MM.1S (cell line): ENCODE data around the gene LAMB2.

ENCODE experiments used
- DNase-seq: peaks from one replicate; pipeline ENCODE4 v3.0.0-alpha.2; 2015
- H2AFZ ChIP-seq: fragments of 300-600 bp; sonication (generic); 2 replicates; pipeline ENCODE4 v1.6.0; 2016; ENCODE audit warnings: antibody characterized with exemption, low read length
- H3F3A ChIP-seq: fragments of 300-600 bp; sonication (generic); 2 replicates; pipeline ENCODE4 v1.6.1; 2016; ENCODE audit warnings: mild to moderate bottlenecking, antibody characterized with exemption, low read length, moderate library complexity, mixed read lengths; ENCODE audit not compliant: insufficient read depth
- H3K27ac ChIP-seq: fragments of 300-600 bp; sonication (generic); 2 replicates; pipeline ENCODE4 v1.5.1; 2016; ENCODE audit warnings: mild to moderate bottlenecking, low read length
- H3K27me3 ChIP-seq: fragments of 300-600 bp; sonication (generic); replicated peaks from 2 replicates; pipeline ENCODE4 v1.6.0; 2016; ENCODE audit warnings: low read length; ENCODE audit not compliant: insufficient read depth
- H3K36me3 ChIP-seq: fragments of 300-600 bp; sonication (generic); replicated peaks from 2 replicates; pipeline ENCODE4 v1.6.1; 2016; ENCODE audit warnings: mild to moderate bottlenecking, low read length, mixed read lengths; ENCODE audit not compliant: insufficient read depth
- H3K4me1 ChIP-seq: fragments of 300-600 bp; sonication (generic); 2 replicates; pipeline ENCODE4 v1.6.1; 2016; ENCODE audit warnings: low read length, mixed read lengths
- H3K4me2 ChIP-seq: fragments of 300-600 bp; sonication (generic); 2 replicates; pipeline ENCODE4 v1.6.0; 2016; ENCODE audit warnings: low read depth, low read length
- H3K4me3 ChIP-seq: fragments of 300-600 bp; sonication (generic); 2 replicates; pipeline ENCODE4 v1.5.1; 2016; ENCODE audit warnings: low read length, mixed read lengths
- H3K79me2 ChIP-seq: fragments of 300-600 bp; sonication (generic); 2 replicates; pipeline ENCODE4 v1.6.1; 2016; ENCODE audit warnings: mixed run types, low read length, mixed read lengths
- H3K9ac ChIP-seq: fragments of 300-600 bp; sonication (generic); 2 replicates; pipeline ENCODE4 v1.6.1; 2016; ENCODE audit warnings: low read length, mixed read lengths
- H3K9me2 ChIP-seq: fragments of 300-600 bp; sonication (generic); replicated peaks from 2 replicates; pipeline ENCODE4 v1.6.1; 2016; ENCODE audit warnings: mild to moderate bottlenecking, low read length, mixed read lengths; ENCODE audit not compliant: insufficient read depth
- H3K9me3 ChIP-seq: fragments of 300-600 bp; sonication (generic); replicated peaks from 2 replicates; pipeline ENCODE4 v1.6.1; 2016; ENCODE audit warnings: mild to moderate bottlenecking, low read length, mixed read lengths; ENCODE audit not compliant: insufficient read depth
- H4K20me1 ChIP-seq: fragments of 300-600 bp; sonication (generic); 2 replicates; pipeline ENCODE4 v1.6.1; 2016; ENCODE audit warnings: mild to moderate bottlenecking, low read length, moderate library complexity, mixed read lengths; ENCODE audit not compliant: insufficient read depth
- EZH2 ChIP-seq: fragments of 300-600 bp; sonication (generic); optimal IDR thresholded peaks from 2 replicates; pipeline ENCODE3; 2017; ENCODE audit warnings: low read depth, mild to moderate bottlenecking, antibody characterized with exemption, low read length, mixed read lengths
- EZH2phosphoT487 ChIP-seq: fragments of 300-600 bp; sonication (generic); IDR thresholded peaks from 2 replicates; pipeline ENCODE4 v1.6.1; 2018; ENCODE audit warnings: antibody characterized with exemption, low read length
- TF ChIP-seq, protein P1 (sequence below): fragments of 300-600 bp; sonication (generic); IDR thresholded peaks from 2 replicates; pipeline ENCODE4 v1.5.1; 2016; ENCODE audit warnings: antibody characterized with exemption, low read length, mixed read lengths

LAMB2 gene

DNA sequence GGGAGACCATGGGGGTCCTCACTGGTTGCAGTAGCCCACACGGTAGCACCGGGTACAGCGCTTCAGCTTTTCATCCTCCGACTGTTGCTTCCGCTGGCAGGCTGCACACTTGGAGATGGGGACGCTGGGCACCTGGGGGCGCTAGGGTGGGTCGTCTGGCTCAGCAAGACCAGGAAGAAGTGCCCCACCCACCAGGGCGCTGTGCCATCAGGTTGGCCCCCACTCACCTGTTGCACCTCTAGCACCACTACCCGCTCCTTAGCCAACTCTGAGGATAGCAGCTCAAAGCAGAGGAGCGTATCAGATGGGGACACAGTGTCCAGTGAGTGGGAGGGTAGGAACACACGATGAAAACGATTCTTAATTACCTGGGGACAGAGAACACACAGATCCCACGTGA, 20.6 kb downstream of the LAMB2 start:
- TF ChIP-seq, protein P1, sequence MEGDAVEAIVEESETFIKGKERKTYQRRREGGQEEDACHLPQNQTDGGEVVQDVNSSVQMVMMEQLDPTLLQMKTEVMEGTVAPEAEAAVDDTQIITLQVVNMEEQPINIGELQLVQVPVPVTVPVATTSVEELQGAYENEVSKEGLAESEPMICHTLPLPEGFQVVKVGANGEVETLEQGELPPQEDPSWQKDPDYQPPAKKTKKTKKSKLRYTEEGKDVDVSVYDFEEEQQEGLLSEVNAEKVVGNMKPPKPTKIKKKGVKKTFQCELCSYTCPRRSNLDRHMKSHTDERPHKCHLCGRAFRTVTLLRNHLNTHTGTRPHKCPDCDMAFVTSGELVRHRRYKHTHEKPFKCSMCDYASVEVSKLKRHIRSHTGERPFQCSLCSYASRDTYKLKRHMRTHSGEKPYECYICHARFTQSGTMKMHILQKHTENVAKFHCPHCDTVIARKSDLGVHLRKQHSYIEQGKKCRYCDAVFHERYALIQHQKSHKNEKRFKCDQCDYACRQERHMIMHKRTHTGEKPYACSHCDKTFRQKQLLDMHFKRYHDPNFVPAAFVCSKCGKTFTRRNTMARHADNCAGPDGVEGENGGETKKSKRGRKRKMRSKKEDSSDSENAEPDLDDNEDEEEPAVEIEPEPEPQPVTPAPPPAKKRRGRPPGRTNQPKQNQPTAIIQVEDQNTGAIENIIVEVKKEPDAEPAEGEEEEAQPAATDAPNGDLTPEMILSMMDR = no peak
- TF ChIP-seq EZH2 (no peak), EZH2phosphoT487 (no peak)
- Histone ChIP-seq H3K4me2 (no peak overlapping the region), H3K9me2 (no peaks in the 10 kb centered on the region), H3K4me3 (no peak overlapping the region), H3K79me2 (no peaks in the 10 kb centered on the region), H3K9me3 (no peaks in the 10 kb centered on the region), H3F3A (no peaks in the 10 kb centered on the region), H3K9ac (no peak overlapping the region), H3K27me3 (no peaks in the 10 kb centered on the region), H3K36me3 (peaks cover 8% of the 10 kb centered on the region; the same call in 1 of the 2 replicates), H2AFZ (no peak overlapping the region), H3K4me1 (no peaks in the 10 kb centered on the region), H3K27ac (no peak overlapping the region), H4K20me1 (no peaks in the 10 kb centered on the region)
- no peak for DNase-seq

DNA sequence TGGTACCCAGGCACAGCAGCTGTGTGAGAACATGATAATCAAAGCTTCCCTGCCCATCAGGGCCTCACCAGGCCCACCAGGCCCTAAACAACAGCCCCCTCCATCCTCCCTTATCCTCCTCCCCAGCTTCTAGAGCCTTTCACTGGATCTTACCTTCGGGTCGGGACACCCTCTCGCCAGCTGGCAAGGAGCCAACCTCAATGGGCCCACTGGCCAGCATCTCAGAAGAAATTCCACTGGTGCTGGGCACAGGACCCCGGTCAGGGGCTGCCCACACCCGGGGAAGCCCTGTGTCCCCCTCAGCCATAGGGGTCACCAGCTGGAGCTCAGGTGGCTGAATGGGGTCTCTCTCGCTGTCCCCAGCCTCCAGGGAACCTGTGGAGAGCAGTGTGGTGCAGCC, 21.5 kb downstream of the LAMB2 start:
- peaks cover 8% of the 10 kb centered on the region; the same call in 1 of the 2 replicates for H3K36me3 ChIP-seq

DNA sequence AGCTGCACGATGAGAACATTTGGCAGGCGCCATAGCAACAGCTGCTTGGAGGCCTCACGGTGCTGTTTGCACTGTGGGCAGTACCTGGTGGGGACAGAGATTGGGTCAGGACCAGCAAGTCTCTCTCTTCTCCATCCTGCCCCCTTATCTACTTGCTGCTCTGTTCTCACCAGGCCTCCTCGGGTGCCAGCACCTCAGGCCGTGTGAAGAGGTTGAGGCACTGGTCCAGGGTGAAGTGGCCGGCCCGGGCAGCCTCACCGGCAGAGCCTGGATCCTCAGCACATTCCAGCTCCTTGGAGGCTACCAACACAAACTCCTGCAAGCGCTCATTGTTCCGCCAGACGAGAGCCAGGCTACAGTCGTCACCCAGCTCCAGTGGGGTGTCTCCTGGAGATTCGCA, 22.1 kb downstream of the LAMB2 start:
- no peaks in the 10 kb centered on the region for H3K27me3 ChIP-seq
- H3K9me3 ChIP-seq = no peaks in the 10 kb centered on the region
- no peak overlapping the region for H3K27ac ChIP-seq
- no peaks in the 10 kb centered on the region for H3K9me2 ChIP-seq
- peaks cover 8% of the 10 kb centered on the region; the same call in 1 of the 2 replicates for H3K36me3 ChIP-seq
- H3K9ac ChIP-seq = no peak overlapping the region
- no peak overlapping the region for H3K4me3 ChIP-seq
- no peak for TF ChIP-seq EZH2
- no peak overlapping the region for H3K4me2 ChIP-seq
- no peaks in the 10 kb centered on the region for H3K79me2 ChIP-seq
- H2AFZ ChIP-seq = no peak overlapping the region
- H3F3A ChIP-seq = peaks cover 2% of the 10 kb centered on the region; the same call in 1 of the 2 replicates
- H3K4me1 ChIP-seq = no peaks in the 10 kb centered on the region
- H4K20me1 ChIP-seq = no peaks in the 10 kb centered on the region
- DNase-seq = no peak

More for the DNA sequence above, 21.5 kb downstream of the LAMB2 start:
- Histone ChIP-seq H3K9ac (no peak overlapping the region), H3K9me3 (no peaks in the 10 kb centered on the region), H3K9me2 (no peaks in the 10 kb centered on the region), H3K79me2 (no peaks in the 10 kb centered on the region), H4K20me1 (no peaks in the 10 kb centered on the region), H3K27ac (no peak overlapping the region), H3K4me3 (no peak overlapping the region), H3K4me1 (no peaks in the 10 kb centered on the region), H3K27me3 (no peaks in the 10 kb centered on the region), H3F3A (no peaks in the 10 kb centered on the region), H3K4me2 (no peak overlapping the region), H2AFZ (no peak overlapping the region)
- no peak for DNase-seq
- TF ChIP-seq, protein P1 = no peak
- TF ChIP-seq EZH2phosphoT487 (no peak), EZH2 (no peak)

DNA sequence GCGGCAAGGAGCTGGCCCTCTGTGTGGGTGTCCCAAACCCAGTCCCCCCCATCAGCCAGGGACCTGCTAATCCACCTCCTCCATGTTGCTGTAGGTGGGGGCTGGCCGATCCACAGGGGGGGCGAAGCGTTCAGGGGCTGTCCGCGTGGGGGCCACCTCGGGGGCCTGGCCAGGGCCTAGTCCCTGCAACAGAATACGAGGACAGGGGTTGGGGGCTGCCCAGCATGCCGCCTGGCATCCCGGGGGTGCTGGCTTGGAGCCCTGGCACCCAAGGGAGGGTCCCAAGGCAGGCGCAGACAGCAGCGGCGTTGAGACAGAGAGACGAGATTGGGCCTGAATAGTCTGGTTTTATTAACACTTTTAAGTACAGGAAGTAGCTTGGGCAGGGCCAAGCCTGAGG, 24.5 kb downstream of the LAMB2 start:
- H3K9me3 ChIP-seq = no peaks in the 10 kb centered on the region
- no peak for DNase-seq
- peaks cover 5% of the 10 kb centered on the region; the same call in 1 of the 2 replicates for H3K36me3 ChIP-seq
- H3K9ac ChIP-seq = no peak overlapping the region
- H2AFZ ChIP-seq = no peak overlapping the region
- H3K9me2 ChIP-seq = no peaks in the 10 kb centered on the region
- H3K4me3 ChIP-seq = no peak overlapping the region
- 0 out of 2 replicates have a peak, but pooled peaks cover 4% of the 10 kb centered on the region for H3K4me1 ChIP-seq
- H3K27me3 ChIP-seq = no peaks in the 10 kb centered on the region
- H3K27ac ChIP-seq = no peak overlapping the region
- peaks cover 12% of the 10 kb centered on the region for H3K79me2 ChIP-seq
- no peaks in the 10 kb centered on the region for H4K20me1 ChIP-seq
- TF ChIP-seq, protein P1 = no peak
- TF ChIP-seq EZH2phosphoT487 = no peak
- TF ChIP-seq EZH2 = no peak
- no peak overlapping the region for H3K4me2 ChIP-seq
- H3F3A ChIP-seq = peaks cover 4% of the 10 kb centered on the region; the same call in 1 of the 2 replicates
